ENCODE results near the gene PRPH. TPM values are rescaled to one million over a fixed set of nuclear protein-coding genes. Genes with fewer than 3 reads are reported as not detected.

Gene PRPH
- 1.7 and 2.0 TPM in 2 replicates for polyA plus RNA-seq (2011; rRNA removed)
- polyA plus RNA-seq (2012; cell fraction: cytosol; rRNA removed): 0.95 and 1.3 TPM in 2 replicates
- 0.72 and 1.3 TPM in 2 replicates for polyA plus RNA-seq (2012; cell fraction: nucleus; rRNA removed)
- polyA plus RNA-seq (2017; fragmentation: RNase III; extraction: RNeasy Plus Mini Kit Qiagen cat#74134 plus additional on column Dnase treatment): 0.42 to 0.67 TPM (median 0.50 TPM) in 3 replicates
- 1.3 and 3.1 TPM in 2 replicates for polyA minus RNA-seq (2011; rRNA and poly(A)+ RNA removed)

GRCh38 chr12:49295082-49295936 lies at the start of gene PRPH:
PRPH (plus strand) TSS chr12:49295147; CDS start chr12:49295201, 54 bp downstream.
- Histone ChIP-seq H3K4me3 (no peak within 1 kb of the TSS), H3K9me3 (no peaks in the 10 kb centered on the region), H3K27ac (no peak within 1 kb of the TSS), H3K4me1 (peaks cover 18% of the 10 kb centered on the region; the same call in 2 of the 3 replicates), H3K4me2 (no peak within 1 kb of the TSS)
- ATAC-seq (no peak), FAIRE-seq (no peak), DNase-seq (ENCODE audit: low read depth in 1 of 2, low spot score in 1 of 2) (no peak)
- CTCF ChIA-PET: interaction anchor here (1.0 to 15.8 kb wide), 19 partner anchors 9 to 269 kb away, joined by 3 to 164 read pairs (median 18); partner anchors contain the start of genes C1QL4, DNAJC22, TROAP and TUBA1C
- POLR2A ChIA-PET: no interaction called here
- WGBS (ENCODE audit: missing lambda C conversion rate): 95% methylated on average over 81 of the region's 82 CpGs
- TF ChIP-seq NPAS2 (CRISPR knock-in tag; IDR thresholded peaks at IDR 0.05; ENCODE audit: borderline replicate concordance) (no peak), KDM5A (IDR thresholded peaks at IDR 0.05) (no peak), FOXS1 (CRISPR knock-in tag; IDR thresholded peaks at IDR 0.05) (no peak), ATOH8 (CRISPR knock-in tag; IDR thresholded peaks at IDR 0.05; ENCODE audit: low read depth) (no peak), BHLHE40 (IDR thresholded peaks at IDR 0.05; ENCODE audit: low read depth, low read length) (no peak), EHF (CRISPR knock-in tag; IDR thresholded peaks at IDR 0.05) (no peak), HOXB13 (CRISPR knock-in tag; IDR thresholded peaks at IDR 0.05; ENCODE audit: low read depth) (no peak), HEYL (CRISPR knock-in tag; IDR thresholded peaks at IDR 0.05) (no peak), CEBPB (IDR thresholded peaks at IDR 0.05) (no peak), ZFP36 (IDR thresholded peaks at IDR 0.05; ENCODE audit: borderline replicate concordance, partially characterized antibody) (no peak)

- ChIA-PET POLR2A (interaction anchor here (0.6 kb wide), 1 partner anchor 74 kb away, joined by 3 read pairs; no protein-coding TSS in a partner anchor), CTCF (interaction anchor here (1.0 to 3.3 kb wide), 6 partner anchors 9 to 164 kb away, joined by 3 to 19 read pairs (median 4); no protein-coding TSS in a partner anchor)
- TF ChIP-seq PHF8 (IDR thresholded peaks at IDR 0.05; ENCODE audit: borderline replicate concordance, low read depth) (no peak), ESRRA (IDR thresholded peaks at IDR 0.05; ENCODE audit: borderline replicate concordance, low read length) (no peak), BHLHE40 (IDR thresholded peaks at IDR 0.05; ENCODE audit: low read depth, low read length) (no peak), ZC3H11A (IDR thresholded peaks at IDR 0.05) (no peak), HOXA7 (CRISPR knock-in tag; IDR thresholded peaks at IDR 0.05) (no peak), FOXS1 (CRISPR knock-in tag; IDR thresholded peaks at IDR 0.05) (no peak), ZSCAN20 (CRISPR knock-in tag; IDR thresholded peaks at IDR 0.05) (no peak), HDAC2 (IDR thresholded peaks at IDR 0.05) (no peak), CEBPB (IDR thresholded peaks at IDR 0.05) (no peak), TP53 (CRISPR knock-in tag; IDR thresholded peaks at IDR 0.05) (no peak)
- TF ChIP-seq, protein P1, sequence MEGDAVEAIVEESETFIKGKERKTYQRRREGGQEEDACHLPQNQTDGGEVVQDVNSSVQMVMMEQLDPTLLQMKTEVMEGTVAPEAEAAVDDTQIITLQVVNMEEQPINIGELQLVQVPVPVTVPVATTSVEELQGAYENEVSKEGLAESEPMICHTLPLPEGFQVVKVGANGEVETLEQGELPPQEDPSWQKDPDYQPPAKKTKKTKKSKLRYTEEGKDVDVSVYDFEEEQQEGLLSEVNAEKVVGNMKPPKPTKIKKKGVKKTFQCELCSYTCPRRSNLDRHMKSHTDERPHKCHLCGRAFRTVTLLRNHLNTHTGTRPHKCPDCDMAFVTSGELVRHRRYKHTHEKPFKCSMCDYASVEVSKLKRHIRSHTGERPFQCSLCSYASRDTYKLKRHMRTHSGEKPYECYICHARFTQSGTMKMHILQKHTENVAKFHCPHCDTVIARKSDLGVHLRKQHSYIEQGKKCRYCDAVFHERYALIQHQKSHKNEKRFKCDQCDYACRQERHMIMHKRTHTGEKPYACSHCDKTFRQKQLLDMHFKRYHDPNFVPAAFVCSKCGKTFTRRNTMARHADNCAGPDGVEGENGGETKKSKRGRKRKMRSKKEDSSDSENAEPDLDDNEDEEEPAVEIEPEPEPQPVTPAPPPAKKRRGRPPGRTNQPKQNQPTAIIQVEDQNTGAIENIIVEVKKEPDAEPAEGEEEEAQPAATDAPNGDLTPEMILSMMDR (IDR thresholded peaks at IDR 0.05): no peak
- ATAC-seq (no peak), DNase-seq (ENCODE audit: low read depth in 1 of 2, low spot score in 1 of 2) (no peak), FAIRE-seq (no peak)
- H3K4me1 ChIP-seq: no peaks in the 10 kb centered on the region
- no peak overlapping the region for H3K4me2 ChIP-seq
- WGBS (ENCODE audit: missing lambda C conversion rate): 77% methylated on average over 5 of the region's 5 CpGs
- H3K9me3 ChIP-seq: no peaks in the 10 kb centered on the region
- no peak overlapping the region for H3K27ac ChIP-seq
- H3K4me3 ChIP-seq: no peak overlapping the region
Measured at GRCh38 chr12:49251357-49251756, 43.6 kb upstream of the PRPH start.

All from A549 (cell line).